Measurements from ENCODE around the gene FOXP1.

Gene FOXP1

GRCh38 chr3:71144525-71145253, 438.8 kb downstream of the FOXP1 start:
- peak; percentile 30 for DNase-seq (ENCODE audit: low spot score)

DNA sequence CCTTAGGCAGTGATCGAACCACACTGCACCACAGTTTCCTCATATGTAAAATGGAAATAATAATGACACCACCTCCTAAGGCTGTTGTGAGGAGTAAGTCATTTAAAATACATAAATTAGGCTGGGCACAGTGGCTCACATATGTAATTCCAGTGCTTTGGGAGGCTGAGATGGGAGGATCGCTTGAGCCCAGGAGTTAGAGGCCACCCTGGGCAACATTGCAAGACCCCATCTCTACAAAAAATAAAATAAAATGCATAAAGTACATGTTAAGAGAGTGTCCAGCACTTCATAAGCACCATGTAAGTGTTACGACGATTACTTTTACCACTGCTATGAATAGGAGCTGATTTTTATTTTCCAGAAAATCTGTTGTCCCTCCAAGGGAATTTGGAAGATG, 440.0 kb downstream of the FOXP1 start:
- no peak for DNase-seq (ENCODE audit: low spot score)

DNA sequence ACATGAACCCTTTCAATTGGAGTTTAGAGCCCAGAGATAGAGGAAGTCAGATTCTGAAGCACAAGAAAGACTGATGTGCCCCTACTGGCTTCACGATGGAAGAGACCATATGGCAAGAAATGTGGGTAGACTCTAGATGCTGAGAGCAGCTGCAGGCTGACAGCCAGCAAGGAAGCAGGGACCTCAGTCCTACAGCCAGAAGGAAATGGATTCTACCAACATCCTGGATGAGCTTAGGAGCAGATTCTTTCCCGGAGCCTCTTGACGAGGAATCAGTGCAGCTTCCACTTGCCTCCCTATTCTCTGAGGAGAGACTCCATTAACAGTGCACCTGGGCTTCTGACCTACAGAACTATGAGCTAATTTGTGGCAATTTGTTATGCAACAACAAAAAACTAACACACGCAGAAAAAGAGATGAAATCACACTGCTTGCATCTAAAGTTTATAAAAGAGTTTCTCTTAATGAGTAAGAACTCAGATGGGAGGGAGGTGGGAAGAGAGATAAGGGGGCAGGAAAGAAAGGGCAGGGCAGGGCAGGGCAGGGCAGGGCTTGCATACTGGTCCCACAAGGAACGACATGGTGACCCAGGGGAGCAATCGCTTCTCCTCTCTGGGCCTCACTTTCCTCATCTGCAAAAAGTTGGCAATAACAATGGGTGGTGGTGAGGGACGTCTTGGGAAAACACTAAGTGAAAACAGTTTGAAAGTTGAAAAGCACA, 440.9 kb downstream of the FOXP1 start:
- DNase-seq (ENCODE audit: low spot score): no peak

DNA sequence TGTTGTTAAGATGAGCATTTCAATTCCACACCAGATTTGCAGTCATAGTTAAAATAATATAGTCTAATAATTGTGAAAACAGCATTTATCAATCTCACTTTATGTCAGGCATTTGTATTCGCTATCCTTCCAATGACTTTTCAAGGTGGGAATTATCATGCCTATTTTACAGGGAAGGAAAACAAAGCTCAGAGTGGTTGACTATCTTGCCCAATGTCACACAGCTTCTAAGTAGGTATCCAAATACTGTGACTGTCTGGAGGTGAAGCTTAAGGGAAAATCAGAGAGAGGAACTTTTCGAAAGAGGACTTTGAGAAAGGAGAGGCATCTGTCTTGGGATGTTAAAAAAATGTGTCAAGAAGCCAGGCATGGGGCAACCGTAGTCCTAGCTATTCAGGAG, 443.1 kb downstream of the FOXP1 start:
- DNase-seq (ENCODE audit: low spot score): no peak

GRCh38 chr3:71139496-71139895, 444.0 kb downstream of the FOXP1 start:
- no peak for DNase-seq (ENCODE audit: low spot score)

GRCh38 chr3:71138410-71138809, 445.1 kb downstream of the FOXP1 start:
- DNase-seq (ENCODE audit: low spot score): no peak

GRCh38 chr3:71136276-71136675, 447.3 kb downstream of the FOXP1 start:
- no peak for DNase-seq (ENCODE audit: low spot score)

GRCh38 chr3:71135373-71136088, 448.0 kb downstream of the FOXP1 start:
- no peak for DNase-seq (ENCODE audit: low spot score)

DNA sequence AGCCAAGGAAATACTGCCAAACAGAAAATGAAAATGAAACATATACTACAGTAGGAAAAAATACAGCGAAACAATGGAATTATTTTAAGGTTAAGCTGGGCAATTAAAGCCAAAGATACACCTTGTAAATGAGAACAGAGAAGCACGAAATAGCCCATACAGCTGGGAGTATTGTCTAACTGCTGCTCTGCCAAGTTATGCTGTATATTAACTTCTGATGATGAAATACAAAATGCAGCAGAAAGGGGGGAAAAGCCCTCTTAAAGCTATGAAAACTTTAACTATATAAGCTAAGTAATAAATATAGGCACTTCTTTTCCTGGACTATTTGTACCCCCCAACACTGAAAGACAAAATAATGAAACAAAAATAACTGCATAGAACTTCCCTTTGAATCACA, 449.0 kb downstream of the FOXP1 start:
- no peak for DNase-seq (ENCODE audit: low spot score)

DNA sequence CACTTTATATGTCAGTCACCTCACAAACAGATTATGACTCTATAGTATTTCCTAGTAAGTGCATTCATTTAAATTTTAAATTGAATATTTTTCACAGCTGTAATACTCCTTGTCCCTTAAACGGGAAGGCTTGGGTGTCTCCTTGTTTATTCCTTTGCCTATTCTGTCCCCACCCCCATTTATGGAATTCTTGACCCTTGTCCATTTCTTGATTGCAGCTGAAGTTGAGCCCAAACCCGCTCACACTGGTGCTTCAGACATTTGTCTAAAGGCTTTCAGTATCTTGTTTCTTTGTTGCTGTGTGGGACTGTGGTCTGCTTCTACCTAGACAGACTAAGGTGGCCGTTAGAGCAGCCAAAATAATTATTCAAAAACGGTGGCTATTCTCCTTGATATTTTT, 449.7 kb downstream of the FOXP1 start:
- DNase-seq (ENCODE audit: low spot score): no peak

DNA sequence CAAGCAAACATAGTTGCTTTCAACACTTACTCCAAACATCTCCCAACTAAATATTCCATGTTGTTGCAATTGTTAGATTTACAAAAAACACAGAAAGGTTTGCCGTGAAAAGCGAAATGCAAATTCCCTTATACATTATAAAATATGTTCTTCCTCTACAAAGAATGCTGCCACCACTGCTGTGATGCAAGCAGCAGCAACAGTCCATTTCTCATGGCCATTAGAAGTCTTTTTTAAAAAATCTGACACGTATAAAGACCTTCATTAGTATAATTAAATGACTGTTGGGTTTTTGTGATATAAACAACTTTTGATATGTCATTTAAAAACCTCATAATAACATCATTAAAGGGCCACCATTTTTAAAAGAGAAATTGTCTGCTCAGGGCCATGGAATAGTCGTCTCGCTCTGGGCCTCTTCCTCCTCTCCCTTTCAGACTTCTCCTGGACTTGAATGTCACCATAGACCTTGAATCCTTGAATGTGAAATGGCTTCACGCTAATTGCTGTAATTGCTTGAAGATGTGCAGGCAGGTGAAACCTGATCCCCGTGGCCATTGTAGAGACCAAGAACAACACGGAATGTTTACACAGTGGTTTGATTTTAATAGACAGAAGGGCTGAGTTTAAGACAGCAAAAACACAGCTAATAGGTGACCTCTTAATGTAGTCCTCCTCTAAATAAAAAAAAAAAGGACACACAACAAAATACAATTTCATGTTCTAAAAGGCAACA, 450.4 kb downstream of the FOXP1 start:
- DNase-seq (ENCODE audit: low spot score): no peak

DNA sequence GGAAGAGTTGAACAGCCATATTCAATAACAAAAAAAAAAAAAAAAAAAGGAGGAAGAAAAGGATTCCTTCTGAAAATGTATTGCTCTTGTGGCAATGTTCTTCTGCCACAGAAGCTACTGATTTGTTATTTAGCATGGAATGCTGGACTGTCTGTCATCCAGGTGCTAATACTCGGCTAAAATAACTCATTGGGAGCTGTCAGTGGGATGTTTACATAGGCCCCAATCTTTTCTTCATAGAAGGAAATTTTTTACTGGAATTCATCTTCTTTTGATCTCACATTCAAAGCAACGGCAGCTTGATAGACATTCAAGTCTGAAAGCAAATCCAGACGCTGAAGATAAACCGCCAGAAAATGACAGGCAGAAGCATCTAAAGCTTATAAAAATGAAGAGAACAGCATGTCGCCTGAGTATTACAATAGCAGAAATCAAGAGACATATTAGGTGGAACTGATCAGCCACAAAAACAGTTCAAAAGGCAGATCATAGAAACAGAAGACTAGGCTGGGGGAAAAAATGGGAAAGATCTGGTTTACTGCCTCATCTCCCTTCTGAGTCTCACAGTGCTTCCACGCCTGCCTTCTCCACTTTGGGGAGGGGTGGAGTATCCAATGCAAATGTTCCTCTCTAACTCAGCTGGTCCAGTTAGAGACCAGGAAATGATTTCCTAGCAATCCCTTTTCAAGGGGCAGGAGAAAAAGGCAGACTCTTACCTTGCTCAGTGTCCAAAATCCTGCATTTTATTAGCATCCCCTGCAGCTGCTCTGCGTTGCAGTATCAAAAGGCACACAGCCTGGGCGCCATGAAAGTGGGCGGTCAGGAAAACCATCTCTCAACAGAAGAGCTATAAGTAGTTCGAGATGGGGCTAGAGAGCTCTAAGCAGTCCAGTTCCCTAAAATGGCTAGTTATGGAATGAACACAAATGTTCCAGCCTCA, 451.9 kb downstream of the FOXP1 start:
- no peak for DNase-seq (ENCODE audit: low spot score)

- DNase-seq (ENCODE audit: low spot score): peak; percentile 36
Observed at GRCh38 chr3:71130471-71131374, 452.8 kb downstream of the FOXP1 start.

- DNase-seq (ENCODE audit: low spot score): peak; percentile 62
Observed at GRCh38 chr3:71129611-71130431, 453.7 kb downstream of the FOXP1 start.

DNA sequence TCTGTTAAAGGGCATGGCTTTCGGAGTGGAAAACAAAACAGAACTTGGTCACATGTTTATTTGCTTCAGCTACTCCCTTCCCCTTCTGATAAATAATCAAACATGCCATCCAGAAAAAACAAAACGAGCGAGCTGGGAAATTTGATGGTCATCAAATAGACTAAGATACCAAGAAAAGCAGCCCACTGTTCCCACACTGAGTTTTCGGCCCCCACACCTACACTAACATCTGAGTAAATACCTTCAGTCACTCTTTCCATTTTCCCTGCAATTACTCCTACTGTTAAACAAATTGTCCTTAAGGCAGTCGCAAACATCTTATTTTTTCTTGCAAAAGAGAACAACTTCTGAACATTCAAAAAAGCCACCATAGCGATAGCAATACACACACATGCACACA, 454.6 kb downstream of the FOXP1 start:
- DNase-seq (ENCODE audit: low spot score): no peak

DNA sequence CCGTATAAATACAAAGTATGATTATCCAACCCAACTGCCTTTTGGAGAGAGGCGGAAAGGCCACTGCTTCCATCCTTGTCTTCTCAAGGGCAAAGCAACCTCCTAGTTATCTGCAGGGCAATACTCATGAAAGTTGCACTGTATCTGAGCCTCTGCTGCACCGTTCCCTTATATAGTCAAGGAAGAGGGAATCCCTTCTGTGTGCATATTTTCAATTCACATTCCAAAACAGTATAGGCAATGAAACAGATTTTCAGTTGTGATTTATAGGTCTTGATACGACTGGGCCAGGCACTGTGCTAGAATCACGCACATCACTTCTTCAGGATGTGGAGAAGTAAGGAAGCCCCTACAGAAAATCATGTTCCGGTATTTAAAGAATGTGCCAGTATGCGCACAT, 455.7 kb downstream of the FOXP1 start:
- no peak for DNase-seq (ENCODE audit: low spot score)

DNA sequence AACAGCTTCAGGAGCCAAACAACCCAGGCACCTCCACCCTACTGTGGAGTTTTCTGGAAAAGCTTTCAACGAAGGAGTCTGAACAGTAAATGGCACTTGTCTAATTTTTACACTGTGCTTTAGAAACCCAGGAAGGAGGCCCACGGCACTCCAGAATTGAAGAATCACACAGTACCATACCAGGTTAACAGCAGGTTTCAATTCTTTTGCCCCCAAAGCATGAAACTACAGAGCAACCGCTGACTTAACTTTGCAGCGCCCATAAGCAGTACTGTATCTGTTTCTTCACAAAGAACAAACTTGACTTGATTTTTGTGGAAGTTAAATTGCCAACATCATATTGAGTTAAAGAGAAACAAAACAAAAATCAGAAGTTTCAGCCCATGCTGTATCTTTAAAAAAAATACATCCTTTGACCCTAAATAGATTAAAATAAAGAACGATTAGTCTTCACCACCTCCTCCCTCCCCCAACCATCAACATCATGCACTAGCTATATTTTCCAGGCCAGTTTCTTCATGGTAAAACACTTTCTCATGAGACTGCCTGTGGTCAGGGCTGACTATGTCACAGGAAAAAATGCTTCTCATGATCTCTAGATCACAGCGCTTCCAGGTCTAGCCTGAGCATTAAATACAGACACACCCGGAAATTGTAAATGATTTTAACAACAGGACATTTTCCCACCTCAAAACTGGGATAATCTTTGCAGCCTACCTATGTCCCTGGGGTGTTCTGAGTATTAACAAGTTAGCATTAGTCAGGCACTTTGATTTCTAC, 456.3 kb downstream of the FOXP1 start:
- no peak for DNase-seq (ENCODE audit: low spot score)

GRCh38 chr3:71125738-71126137, 457.8 kb downstream of the FOXP1 start:
- DNase-seq (ENCODE audit: low spot score): no peak

GRCh38 chr3:71124048-71124447, 459.5 kb downstream of the FOXP1 start:
- DNase-seq (ENCODE audit: low spot score): no peak

All from RKO (cell line).